HL-60/S4 (cell line): Measurements from ENCODE around the gene GNB1.

Experiments
- in situ Hi-C: fragments of 300-500 bp; cut with MboI; formaldehyde crosslinking; loops from 2 replicates; pipeline ENCODE4 v1.14.3; 2022; ENCODE audit warnings: low sequenced_read_pairs

The GNB1 gene

DNA sequence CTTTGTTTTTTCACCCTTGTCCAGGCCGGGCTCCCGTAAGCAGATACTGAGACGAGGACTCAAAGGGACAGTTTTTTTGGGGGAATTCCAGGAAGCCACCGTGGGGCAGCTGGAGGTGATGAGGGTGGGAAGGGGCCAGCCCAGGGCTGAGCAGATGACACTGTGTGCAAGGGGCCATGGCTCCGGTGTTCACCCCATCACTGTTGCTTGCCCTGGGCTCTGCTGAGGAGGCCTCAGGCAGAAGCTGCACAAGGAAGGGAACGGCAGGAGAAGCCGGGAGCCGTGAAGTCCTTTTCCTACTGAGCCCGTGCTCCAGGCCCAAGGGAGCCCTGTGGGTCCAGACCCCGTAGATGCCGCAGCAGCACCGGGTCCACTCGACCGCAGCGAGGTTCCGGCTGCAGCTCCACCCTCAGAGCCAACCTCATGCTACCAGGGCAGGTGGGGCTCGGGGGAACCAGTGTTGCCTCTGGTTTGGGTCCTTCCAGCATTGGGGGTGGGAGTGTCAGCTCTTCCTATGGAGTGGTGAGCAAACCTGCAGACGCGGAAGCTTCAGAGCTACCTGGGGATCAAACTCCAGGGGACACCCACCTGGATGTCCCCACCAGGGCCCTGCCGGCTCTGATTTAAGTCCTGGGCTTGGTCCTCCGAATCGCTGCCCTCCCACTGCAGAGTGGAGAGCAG, 19.9 kb upstream of the GNB1 start:
- in situ Hi-C loops: no loop called here

DNA sequence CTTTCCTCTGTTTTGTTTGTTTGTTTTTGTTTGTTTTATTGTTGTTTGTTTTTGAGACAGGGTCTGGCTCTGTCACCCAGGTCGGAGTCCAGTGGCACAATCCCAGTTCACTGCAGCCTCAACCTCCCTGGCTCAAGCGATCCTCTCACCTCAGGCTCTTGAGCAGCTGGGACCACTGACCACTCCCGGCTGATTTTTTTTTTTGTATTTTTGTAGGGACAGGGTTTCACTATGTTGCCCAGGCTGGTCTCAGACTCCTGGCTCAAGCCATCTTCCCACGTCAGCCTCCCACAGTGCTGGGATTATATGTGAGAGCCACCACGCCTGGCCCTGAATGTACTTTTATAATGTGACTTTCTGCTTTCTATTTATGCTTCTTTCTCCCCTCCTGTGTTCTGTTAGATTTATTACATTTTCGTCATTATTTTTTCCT, 19.2 kb upstream of the GNB1 start:
- in situ Hi-C loops: no loop called here

GRCh38 chr1:1908506-1908791, 17.6 kb upstream of the GNB1 start:
- in situ Hi-C loops: no loop called here

- in situ Hi-C loops: no loop called here
These were observed 16.3 kb upstream of the GNB1 start for GRCh38 chr1:1907098-1907736.

DNA sequence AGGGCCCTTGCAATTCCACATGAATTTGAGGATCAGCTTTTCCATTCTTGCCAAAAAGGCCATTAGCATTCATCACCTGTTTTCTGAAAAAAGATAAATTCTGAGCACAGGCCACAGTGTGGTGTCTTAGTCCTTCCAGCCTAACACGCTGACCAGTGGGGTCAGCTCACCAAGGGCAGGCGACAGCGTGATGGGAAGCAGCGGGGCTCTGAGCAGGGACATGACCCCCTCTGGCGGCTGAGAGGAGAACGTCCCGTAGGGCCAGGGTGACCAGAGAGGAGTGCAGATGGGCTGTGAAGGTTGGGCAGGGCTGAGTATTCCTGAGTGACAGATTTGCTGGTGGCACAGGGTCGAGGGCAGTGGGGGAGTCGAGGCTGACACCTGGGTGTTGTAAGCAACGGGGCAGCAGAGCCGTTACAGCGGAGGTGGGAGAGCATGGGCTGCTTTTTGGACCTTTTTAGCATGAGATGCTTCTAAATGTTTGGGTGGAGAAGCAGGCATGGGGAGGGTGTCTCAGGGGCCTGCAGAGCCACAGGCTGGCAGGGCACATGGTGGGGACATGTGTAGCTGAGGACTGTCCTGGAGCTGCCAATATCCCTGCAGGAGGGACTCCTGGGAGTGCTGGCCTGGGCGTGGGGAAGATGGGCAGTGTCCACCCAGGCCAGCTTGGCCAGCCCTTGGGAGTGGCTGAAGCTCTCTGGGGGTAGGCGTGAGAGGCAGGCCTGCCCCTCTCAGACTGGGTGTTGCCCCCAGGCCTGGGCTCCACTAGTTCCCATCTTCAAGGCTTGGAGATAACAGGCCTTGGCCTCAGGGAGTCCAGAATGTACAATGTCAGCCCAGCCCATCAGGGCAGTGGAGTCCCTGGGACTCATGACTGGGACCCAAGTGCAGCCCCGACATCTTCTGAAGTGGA, 15.6 kb upstream of the GNB1 start:
- in situ Hi-C loops: no loop called here

- in situ Hi-C loops: no loop called here
These were observed 12.3 kb upstream of the GNB1 start for GRCh38 chr1:1903224-1903623.

GRCh38 chr1:1901641-1902294, 10.9 kb upstream of the GNB1 start:
- in situ Hi-C loops: no loop called here

- in situ Hi-C loops: no loop called here
These were observed 10.2 kb upstream of the GNB1 start for GRCh38 chr1:1900883-1901640.

DNA sequence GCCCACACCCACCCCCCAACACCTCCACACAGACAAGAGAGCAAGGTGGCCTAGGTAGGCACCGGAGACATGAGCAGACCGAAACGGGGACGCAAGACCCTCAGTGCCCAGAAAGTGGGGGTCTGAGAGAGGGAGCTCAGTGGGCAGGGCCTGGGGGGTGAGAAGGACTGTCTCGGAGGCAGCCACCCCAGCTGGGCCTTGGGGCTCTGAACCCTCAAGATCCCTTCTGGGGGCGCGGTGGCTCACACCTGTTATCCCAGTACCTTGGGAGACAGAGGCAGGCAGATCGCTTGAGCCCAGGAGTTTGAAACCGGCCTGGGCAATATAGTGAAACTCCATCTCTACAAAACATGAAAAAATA, 9.1 kb upstream of the GNB1 start:
- in situ Hi-C loops: no loop called here

DNA sequence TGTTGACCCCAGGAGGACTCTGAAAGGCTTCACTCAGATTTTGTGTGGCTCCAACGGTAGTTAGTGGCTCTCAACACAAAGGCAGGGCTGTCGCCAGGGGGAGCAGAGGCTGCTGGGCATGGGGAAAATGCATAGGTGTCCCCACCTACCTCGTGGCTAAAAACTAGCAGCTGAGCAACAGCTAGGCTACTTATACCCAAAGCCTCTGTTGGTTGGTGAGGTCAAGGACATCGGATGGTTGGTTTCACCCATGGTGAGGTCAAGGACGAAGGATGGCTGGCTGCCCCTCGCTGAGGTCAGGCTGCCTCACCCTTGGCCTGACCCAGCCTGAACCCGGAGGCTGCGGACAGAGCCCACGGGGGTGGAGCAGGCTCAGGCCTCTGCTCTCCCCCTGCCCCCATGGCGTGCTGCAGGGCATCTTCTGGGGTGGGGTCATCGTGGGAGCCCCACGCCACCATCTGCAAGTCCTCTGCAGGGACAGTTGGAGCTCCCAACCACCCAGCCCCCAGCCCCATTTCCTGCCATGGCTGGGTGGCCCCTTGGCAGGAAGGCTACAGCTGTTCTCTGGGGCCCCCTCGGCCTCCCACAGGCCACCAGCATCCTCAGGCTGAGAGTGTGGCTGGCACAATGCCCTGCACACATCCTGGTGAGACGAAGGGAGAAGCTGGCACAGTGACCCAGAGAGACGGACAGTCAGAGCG, 8.5 kb upstream of the GNB1 start:
- in situ Hi-C loops: no loop called here

DNA sequence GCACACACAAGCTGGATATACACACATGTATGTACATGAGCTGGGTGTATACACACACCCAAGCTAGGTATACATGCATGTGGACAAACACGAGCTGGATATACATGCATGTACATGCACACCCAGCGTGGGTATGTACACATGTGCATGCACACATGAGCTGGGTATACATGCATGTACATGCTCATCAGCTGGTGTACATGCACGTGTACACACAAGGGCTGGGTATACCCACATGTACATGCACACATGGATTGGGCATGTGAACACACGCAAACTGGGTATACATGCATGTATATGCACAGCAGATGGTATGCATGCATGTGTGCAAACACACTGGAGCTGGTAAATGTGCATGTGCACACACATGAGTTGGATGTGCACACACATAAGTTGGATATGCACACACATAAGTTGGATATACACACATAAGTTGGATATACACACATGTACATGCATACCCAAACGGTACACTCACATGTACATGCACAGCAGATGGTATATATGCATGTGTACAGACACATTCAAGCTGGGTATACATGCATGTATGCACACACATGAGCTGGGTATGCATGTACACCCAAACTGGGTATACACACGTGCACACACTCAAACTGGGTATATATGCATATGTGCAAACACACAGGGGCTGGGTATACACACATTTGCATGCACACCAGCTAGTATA, 7.5 kb upstream of the GNB1 start:
- in situ Hi-C loops: no loop called here

- in situ Hi-C loops: no loop called here
These were observed 4.8 kb upstream of the GNB1 start for GRCh38 chr1:1895456-1896336.

DNA sequence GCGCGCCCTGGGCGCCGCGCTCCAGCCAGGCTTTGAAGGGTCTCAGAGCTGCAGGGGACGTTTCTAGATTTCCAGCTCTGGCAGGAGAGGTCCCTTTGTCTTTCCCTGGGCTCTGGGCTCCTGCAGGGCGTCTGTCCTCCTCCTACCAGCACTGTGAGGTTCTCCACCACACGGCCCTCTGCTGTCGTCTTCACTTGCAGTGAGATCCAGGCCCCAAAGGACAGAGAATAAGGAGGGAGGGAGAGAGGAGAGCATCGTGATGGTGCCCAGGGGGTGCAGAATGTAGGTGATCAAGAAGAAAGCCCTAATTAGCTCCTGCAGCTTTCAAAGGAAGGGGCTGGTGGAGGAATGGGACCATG, 4.2 kb upstream of the GNB1 start:
- in situ Hi-C loops: no loop called here

GRCh38 chr1:1894354-1895059, 3.6 kb upstream of the GNB1 start:
- in situ Hi-C loops: no loop called here

DNA sequence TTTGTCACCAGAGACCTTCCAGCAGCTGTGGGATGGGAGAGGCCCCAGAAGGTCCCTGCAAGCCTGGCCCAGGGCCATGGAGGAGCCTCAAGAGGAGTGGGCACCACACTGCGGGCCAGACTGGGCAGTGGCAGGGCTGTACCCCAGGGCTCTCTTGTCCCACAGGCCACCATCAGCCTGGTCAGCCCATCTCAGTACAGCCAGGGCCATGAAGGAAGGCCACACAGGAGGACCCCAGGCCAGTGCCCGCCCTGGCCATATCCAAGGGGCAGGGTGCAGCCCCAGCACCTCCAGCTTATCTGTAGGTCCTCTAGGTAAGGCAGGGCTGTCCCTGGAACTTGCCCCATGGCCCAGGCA, 3.1 kb upstream of the GNB1 start:
- in situ Hi-C loops: no loop called here

DNA sequence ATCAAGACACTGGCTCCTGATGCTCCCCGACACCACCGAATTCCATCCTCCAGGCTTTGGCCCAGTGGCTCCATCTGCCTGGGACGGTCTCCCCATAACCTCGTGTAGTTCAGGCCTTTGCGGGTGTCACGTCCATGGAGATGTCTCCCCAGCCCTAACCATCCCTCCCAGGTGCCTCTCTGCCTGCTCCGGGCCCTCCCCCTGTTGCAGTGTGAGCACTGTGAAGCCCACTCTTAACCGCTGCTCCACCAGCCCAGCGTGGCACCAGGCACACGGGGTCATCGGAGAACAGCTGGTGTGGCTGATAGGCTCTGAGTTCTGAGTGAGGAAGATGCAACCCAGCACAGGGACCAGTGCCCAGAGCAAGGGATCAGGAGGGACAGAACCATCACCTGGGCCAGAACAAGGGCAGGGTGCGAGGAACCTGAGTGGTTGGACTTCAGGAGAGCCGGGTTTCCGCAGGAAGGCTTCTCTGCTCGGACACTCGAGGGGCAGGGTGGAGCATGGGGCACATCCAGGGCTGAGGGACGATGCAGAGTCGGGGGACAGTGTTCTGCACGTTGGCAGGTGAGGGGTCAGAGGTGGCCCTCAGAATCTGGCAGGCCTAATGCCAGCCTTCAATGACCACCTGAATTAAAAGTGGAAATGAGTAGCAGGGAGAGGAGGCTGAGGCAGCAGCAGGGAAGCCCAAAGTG, 2.6 kb upstream of the GNB1 start:
- in situ Hi-C loops: no loop called here

- in situ Hi-C loops: no loop called here
These were observed 1.9 kb upstream of the GNB1 start for GRCh38 chr1:1892763-1893120.
